Bronchus fibroblast of lung (primary cell): ENCODE data around the gene PRTFDC1. TPM values are rescaled to one million over a fixed set of nuclear protein-coding genes. Genes with fewer than 3 reads are reported as not detected.

Experiments used
- total RNA-seq: library from RNA; depleted of rRNA; stranded (reverse); fragments of >200 nt; gene quantifications from 2 replicates; pipeline ENCODE4 v1.2.3, GENCODE V29; 2015

The PRTFDC1 gene
- 23.9 and 24.5 TPM in 2 replicates for total RNA-seq

GRCh38 chr10:24952143-24952706, at the start of gene PRTFDC1:
Gene PRTFDC1, minus strand, starts transcription at chr10:24952606. Its CDS starts 31 bp downstream, at chr10:24952575.

Other genes starting within 250 kb of the PRTFDC1 start
- gene ARHGAP21, start 228.7 kb downstream of the PRTFDC1 start, total RNA-seq = 54.0 and 59.0 TPM in 2 replicates
- 0.45 TPM in 1 of 2 replicates, not detected in the other for gene ENKUR, start 63.6 kb upstream of the PRTFDC1 start, total RNA-seq
- gene THNSL1, start 64.0 kb upstream of the PRTFDC1 start, total RNA-seq = 2.2 and 2.4 TPM in 2 replicates
- gene GPR158, start 222.4 kb upstream of the PRTFDC1 start, total RNA-seq = not detected in 2 replicates